Posterior vena cava (tissue), 2 donors: ENCODE results near the gene GMDS. TPM values are rescaled to one million over a fixed set of nuclear protein-coding genes. Genes with fewer than 3 reads are reported as not detected.

ENCODE experiments used
- DNase-seq: peaks from one replicate; pipeline ENCODE4 v3.0.0-alpha.2; 2020; ENCODE audit warnings: low spot score
- intact Hi-C, 2 donors: fragments of 100-400 bp; cut with DNase I; formaldehyde crosslinking; loops; one replicate each; pipeline versions ENCODE4 v1.14.1 to v1.14.2; 2022 to 2023
- total RNA-seq, 2 donors: library from RNA; stranded (reverse); fragmentation: NEBNext Ultra II Directional; extraction: Animal tissue kit (Norgen Biotek cat#: 25700); gene quantifications; one replicate each; pipeline ENCODE4 v1.2.1, GENCODE V29; 2021
- donor health status: DM: yes; HTN: yes; CAD: no.
- donor health status: DM: yes; HTN: yes; CAD: no.

Gene GMDS
- total RNA-seq, 2 donors from 2014 or later = 14.9 to 20.1 TPM

GRCh38 chr6:1942834-1943233, 302.6 kb downstream of the GMDS start:
- intact Hi-C loops = no loop called here
- DNase-seq = no peak

GRCh38 chr6:1941534-1941933, 303.9 kb downstream of the GMDS start:
- intact Hi-C loops = no loop called here
- no peak for DNase-seq

GRCh38 chr6:1940381-1940780, 305.0 kb downstream of the GMDS start:
- intact Hi-C loops = no loop called here
- no peak for DNase-seq

- no peak for DNase-seq
- intact Hi-C loops = no loop called here
These were observed 312.1 kb downstream of the GMDS start for GRCh38 chr6:1933292-1933691.

GRCh38 chr6:1931817-1932216, 313.6 kb downstream of the GMDS start:
- no peak for DNase-seq
- intact Hi-C loops = no loop called here

GRCh38 chr6:1930356-1930755, 315.0 kb downstream of the GMDS start:
- DNase-seq = no peak
- intact Hi-C loops = no loop called here

- intact Hi-C loops = no loop called here
- no peak for DNase-seq
These were observed 315.5 kb downstream of the GMDS start for GRCh38 chr6:1929931-1930330.

- DNase-seq = no peak
- intact Hi-C loops = no loop called here
These were observed 319.5 kb downstream of the GMDS start for GRCh38 chr6:1925743-1926430.

- no peak for DNase-seq
- intact Hi-C loops = no loop called here
These were observed 322.0 kb downstream of the GMDS start for GRCh38 chr6:1923449-1923848.

GRCh38 chr6:1917626-1918371, 327.6 kb downstream of the GMDS start:
- intact Hi-C loops = no loop called here
- no peak for DNase-seq

GRCh38 chr6:1916334-1917070, 328.9 kb downstream of the GMDS start:
- intact Hi-C loops = no loop called here
- DNase-seq = no peak

- DNase-seq = no peak
- intact Hi-C loops = no loop called here
These were observed 330.2 kb downstream of the GMDS start for GRCh38 chr6:1915226-1915625.

- intact Hi-C loops = loop anchor here in 1 of 2 donors (2.0 kb wide), 1 partner anchor 309 kb away; no protein-coding TSS in a partner anchor
- DNase-seq = no peak
These were observed 331.8 kb downstream of the GMDS start for GRCh38 chr6:1913577-1913976.

GRCh38 chr6:1912731-1913130, 332.7 kb downstream of the GMDS start:
- DNase-seq = no peak
- intact Hi-C loops = loop anchor here in 1 of 2 donors (2.0 kb wide), 1 partner anchor 310 kb away; no protein-coding TSS in a partner anchor

- intact Hi-C loops = no loop called here
These were observed 333.9 kb downstream of the GMDS start for GRCh38 chr6:1911474-1911873.

GRCh38 chr6:1910621-1911407, 334.6 kb downstream of the GMDS start:
- intact Hi-C loops = no loop called here
- DNase-seq = no peak

More at GRCh38 chr6:1911474-1911873, 333.9 kb downstream of the GMDS start:
- no peak for DNase-seq

- intact Hi-C loops = no loop called here
These were observed 336.6 kb downstream of the GMDS start for GRCh38 chr6:1908784-1909183.

GRCh38 chr6:1906609-1907008, 338.8 kb downstream of the GMDS start:
- no peak for DNase-seq
- intact Hi-C loops = no loop called here

More at GRCh38 chr6:1908784-1909183, 336.6 kb downstream of the GMDS start:
- DNase-seq = no peak

- no peak for DNase-seq
- intact Hi-C loops = no loop called here
These were observed 339.4 kb downstream of the GMDS start for GRCh38 chr6:1906014-1906413.
